Skeletal muscle tissue (tissue), 4 donors: ENCODE data around the gene KRTAP5-9. TPM values are rescaled to one million over a fixed set of nuclear protein-coding genes. Genes with fewer than 3 reads are reported as not detected.

Source experiments
- H3K27ac ChIP-seq: one replicate; pipeline ENCODE4 v1.7.0; 2013; ENCODE audit warnings: mild to moderate bottlenecking, low read depth, low read length, inconsistent platforms
- H3K27me3 ChIP-seq, 3 donors: one replicate each; pipeline ENCODE4 v1.7.0; 2013; ENCODE audit warnings: low read length in 3 of 3; ENCODE audit not compliant: control insufficient read depth in 3 of 3, insufficient read depth in 3 of 3
- H3K36me3 ChIP-seq, 3 donors: one replicate each; pipeline ENCODE4 v1.7.0; 2013; ENCODE audit warnings: low read length in 3 of 3; ENCODE audit not compliant: control insufficient read depth in 3 of 3, insufficient read depth in 3 of 3
- H3K4me1 ChIP-seq, 3 donors: one replicate each; pipeline ENCODE4 v1.7.0; 2013; ENCODE audit warnings: low read length in 3 of 3, mild to moderate bottlenecking in 3 of 3; ENCODE audit not compliant: control insufficient read depth in 3 of 3, insufficient read depth in 3 of 3
- H3K4me3 ChIP-seq, 3 donors: one replicate each; pipeline ENCODE4 v1.7.0; 2013; ENCODE audit warnings: low read length in 3 of 3
- H3K9ac ChIP-seq, 3 donors: one replicate each; pipeline ENCODE4 v1.7.0; 2013; ENCODE audit warnings: low read length in 3 of 3, mild to moderate bottlenecking in 3 of 3, moderate library complexity in 2 of 3, low read depth in 1 of 3
- H3K9me3 ChIP-seq, 3 donors: one replicate each; pipeline ENCODE4 v1.7.0; 2013; ENCODE audit warnings: low read length in 3 of 3; ENCODE audit not compliant: control insufficient read depth in 3 of 3
- total RNA-seq: library from RNA; depleted of rRNA; stranded (reverse); fragments of >200 nt; gene quantifications from one replicate; pipeline ENCODE4 v1.2.3, GENCODE V29; 2014
- donor health status: Osteomylitis.

KRTAP5-9 gene
- total RNA-seq, 1 donor from 2014 or later, result not detected

DNA sequence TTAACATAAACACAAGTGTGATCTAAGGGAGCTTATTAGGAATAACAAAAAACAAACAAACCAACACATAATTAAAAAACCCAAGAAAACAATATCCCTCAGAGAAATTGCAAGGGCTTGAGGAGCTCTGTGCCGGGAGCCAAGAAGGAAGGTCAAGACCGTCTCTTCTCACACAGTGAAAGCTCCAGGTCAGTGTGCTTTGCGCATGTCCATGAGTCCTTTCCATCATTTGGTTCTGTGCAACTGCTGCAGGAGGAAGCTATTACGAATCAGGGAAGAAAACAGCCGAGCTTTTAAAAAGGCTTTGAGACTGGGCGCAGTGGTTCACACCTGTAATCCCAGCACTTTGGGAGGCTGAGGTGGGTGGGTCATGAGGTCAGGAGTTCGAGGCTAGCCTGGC, 5.8 kb upstream of the KRTAP5-9 start:
- H3K9me3 ChIP-seq, result no peaks in the 10 kb centered on the region
- H3K27me3 ChIP-seq, result peaks cover 0 to 5% (median 0%) of the 10 kb centered on the region in 3 donors
- no peak overlapping the region for H3K4me3 ChIP-seq
- no peak overlapping the region for H3K9ac ChIP-seq
- no peaks in the 10 kb centered on the region for H3K36me3 ChIP-seq
- H3K27ac ChIP-seq, result no peak overlapping the region
- no peaks in the 10 kb centered on the region for H3K4me1 ChIP-seq

DNA sequence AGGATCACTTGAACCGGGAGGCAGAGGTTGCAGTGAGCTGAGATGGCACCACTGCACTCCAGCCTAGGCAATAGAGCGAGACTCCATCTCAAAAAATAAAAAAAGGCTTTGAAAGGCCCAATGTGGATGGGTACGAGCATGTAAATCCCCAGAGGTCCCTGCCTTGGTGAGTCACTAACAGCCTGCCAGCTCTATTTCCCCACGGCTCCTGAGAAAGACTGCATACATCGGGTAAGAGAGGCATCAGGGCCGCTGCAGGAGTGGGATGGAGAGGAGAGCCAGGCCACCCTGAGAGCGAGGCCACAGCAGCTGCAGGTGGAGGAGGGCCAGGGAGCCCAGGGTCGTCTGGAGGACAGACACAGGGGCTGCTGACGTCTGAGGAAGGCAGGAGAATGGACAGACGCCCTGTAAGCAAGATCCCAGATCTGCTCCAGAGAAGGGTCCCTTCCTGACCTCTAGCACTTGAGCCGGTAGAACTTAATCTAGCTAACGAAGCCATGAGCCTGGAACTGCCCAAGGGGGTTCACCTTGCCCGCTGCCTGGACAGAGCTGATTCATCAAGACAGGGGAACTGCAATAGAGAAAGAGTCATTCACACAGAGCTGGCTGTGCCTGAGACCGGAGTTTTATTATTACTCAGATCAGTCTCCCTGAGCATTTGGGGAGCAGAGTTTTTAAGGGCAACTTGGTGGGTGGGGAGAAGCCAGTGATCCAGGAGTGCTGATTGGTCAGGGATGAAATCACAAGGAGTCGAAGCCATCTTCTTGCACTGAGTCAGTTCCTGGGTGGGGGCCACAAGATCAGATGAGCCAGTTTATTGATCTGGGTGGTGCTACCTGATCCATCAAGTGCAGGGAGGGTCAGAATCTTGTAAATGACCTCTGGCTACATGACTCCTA, 5.1 kb upstream of the KRTAP5-9 start:
- no peak overlapping the region for H3K27ac ChIP-seq
- no peaks in the 10 kb centered on the region for H3K36me3 ChIP-seq
- H3K4me1 ChIP-seq, result no peaks in the 10 kb centered on the region
- peaks cover 0 to 5% (median 0%) of the 10 kb centered on the region in 3 donors for H3K27me3 ChIP-seq
- no peaks in the 10 kb centered on the region for H3K9me3 ChIP-seq
- no peak overlapping the region for H3K4me3 ChIP-seq
- H3K9ac ChIP-seq, result no peak overlapping the region

DNA sequence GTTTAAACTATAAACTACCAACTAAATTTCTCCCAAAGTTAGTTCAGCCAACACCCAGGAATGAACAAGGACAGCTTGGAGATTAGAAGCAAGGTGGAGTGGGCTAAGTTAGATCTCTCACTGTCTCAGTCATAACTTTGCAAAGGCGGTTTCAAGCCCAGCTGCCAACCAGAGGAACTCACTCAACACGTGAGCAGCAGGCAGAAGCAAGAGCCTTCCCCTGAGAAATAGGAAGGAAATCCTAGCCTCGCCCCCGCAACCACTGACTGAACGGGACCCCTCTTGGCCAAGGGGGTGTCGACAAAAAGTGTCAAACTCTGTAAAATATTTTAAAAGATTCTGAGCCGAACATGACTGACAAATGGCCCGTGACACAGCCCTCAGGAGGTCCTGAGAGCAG, 4.4 kb upstream of the KRTAP5-9 start:
- H3K27ac ChIP-seq, result no peak overlapping the region
- H3K4me3 ChIP-seq, result no peak overlapping the region

DNA sequence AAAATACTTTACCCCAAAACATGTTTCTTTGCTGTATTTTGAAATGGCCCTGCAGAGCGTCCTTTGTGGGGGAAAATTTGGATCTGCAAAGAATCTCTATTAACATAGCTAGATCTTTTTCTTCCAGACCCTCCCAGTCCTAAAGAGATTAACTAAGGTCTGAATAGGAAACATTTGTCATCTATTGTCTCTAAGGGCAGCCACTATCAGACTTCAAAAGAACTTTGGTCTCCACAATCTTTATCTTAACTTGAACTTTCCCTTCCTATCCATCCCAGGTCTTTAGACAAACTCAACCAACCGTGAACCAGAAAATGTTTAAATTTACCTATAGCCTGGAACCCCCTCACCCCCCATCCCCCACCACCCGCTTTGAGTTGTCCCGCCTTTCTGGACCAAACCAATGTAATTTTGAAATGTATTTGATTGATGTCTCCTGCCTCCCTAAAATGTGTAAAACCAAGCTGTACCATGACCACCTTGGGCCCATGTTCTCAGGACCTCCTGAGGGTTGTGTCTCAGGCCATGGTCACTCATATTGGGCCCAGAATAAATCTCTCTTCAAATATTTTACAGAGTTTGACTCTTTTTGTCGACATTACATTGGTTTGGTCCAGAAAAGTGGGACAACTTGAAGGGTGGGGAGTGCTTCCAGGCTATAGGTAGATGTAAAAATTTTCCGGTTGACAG, 3.5 kb upstream of the KRTAP5-9 start:
- Histone ChIP-seq H3K9me3 (no peaks in the 10 kb centered on the region), H3K27me3 (peaks cover 0 to 5% (median 0%) of the 10 kb centered on the region in 3 donors), H3K36me3 (no peaks in the 10 kb centered on the region)

More for the DNA sequence above, 4.4 kb upstream of the KRTAP5-9 start:
- H3K9me3 ChIP-seq, result no peaks in the 10 kb centered on the region
- H3K36me3 ChIP-seq, result no peaks in the 10 kb centered on the region
- no peak overlapping the region for H3K9ac ChIP-seq
- no peaks in the 10 kb centered on the region for H3K4me1 ChIP-seq
- H3K27me3 ChIP-seq, result peaks cover 0 to 5% (median 0%) of the 10 kb centered on the region in 3 donors

DNA sequence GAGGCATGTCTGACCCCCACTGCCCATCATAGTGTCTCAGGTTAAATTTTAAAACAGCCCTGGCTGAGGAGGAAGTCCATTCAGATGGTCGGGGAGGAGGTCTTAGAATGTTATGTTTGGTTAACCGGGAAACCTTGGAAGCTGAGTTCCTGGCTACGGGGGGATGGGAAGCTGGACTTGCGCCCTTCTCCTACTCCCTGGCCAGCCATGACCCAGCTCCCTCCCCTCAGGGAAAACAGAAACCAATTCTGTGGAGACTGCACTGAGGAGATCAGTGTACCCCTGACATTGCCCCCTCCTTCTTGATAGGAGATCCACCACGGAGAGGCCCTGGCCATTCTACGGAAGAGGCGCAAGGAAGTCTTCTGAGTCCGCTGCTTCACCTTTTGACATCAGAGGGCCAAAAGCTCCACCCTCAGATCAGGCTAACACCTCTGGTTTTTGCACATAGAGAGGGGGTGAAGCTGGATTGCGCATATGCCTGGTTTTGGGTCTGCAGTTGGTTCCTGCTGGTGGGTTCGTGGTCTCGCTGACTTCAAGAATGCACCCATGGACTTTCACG, 2.7 kb upstream of the KRTAP5-9 start:
- H3K9me3 ChIP-seq, result no peaks in the 10 kb centered on the region
- no peak overlapping the region for H3K27ac ChIP-seq
- H3K9ac ChIP-seq, result no peak overlapping the region
- no peaks in the 10 kb centered on the region for H3K36me3 ChIP-seq
- H3K4me1 ChIP-seq, result no peaks in the 10 kb centered on the region
- H3K4me3 ChIP-seq, result no peak overlapping the region
- peaks cover 0 to 5% (median 0%) of the 10 kb centered on the region in 3 donors for H3K27me3 ChIP-seq

More for the DNA sequence above, 3.5 kb upstream of the KRTAP5-9 start:
- Histone ChIP-seq H3K4me3 (no peak overlapping the region), H3K4me1 (no peaks in the 10 kb centered on the region), H3K9ac (no peak overlapping the region), H3K27ac (no peak overlapping the region)

DNA sequence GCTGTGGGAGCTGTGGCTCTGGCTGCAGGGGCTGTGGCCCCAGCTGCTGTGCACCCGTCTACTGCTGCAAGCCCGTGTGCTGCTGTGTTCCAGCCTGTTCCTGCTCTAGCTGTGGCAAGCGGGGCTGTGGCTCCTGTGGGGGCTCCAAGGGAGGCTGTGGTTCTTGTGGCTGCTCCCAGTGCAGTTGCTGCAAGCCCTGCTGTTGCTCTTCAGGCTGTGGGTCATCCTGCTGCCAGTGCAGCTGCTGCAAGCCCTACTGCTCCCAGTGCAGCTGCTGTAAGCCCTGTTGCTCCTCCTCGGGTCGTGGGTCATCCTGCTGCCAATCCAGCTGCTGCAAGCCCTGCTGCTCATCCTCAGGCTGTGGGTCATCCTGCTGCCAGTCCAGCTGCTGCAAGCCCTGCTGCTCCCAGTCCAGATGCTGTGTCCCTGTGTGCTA, 514 bp downstream of the KRTAP5-9 start:
- Histone ChIP-seq H3K36me3 (no peaks in the 10 kb centered on the region), H3K9ac (no peak overlapping the region), H3K27me3 (no peaks in the 10 kb centered on the region), H3K4me3 (no peak overlapping the region), H3K27ac (no peak overlapping the region), H3K9me3 (no peaks in the 10 kb centered on the region), H3K4me1 (no peaks in the 10 kb centered on the region)

DNA sequence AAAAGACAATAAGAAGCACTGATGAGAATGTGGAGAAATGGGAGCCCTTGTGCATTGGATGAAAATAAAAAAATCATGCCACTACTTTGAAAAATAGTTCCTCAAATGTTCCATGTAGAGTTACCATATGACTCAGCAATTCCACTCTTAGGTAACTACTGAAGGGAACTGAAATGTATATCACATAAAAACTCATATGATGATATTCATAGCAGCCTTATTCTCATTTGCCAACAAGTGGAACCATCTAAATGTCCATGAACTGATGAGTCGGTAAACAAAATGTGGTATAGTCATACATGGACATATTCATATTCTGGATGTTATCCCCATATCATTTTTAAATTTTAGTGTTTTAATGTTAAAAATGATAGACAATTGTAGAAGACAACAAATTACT, 3.5 kb downstream of the KRTAP5-9 start:
- Histone ChIP-seq H3K36me3 (no peaks in the 10 kb centered on the region), H3K4me3 (no peak overlapping the region), H3K4me1 (no peaks in the 10 kb centered on the region), H3K27ac (no peak overlapping the region), H3K27me3 (no peaks in the 10 kb centered on the region), H3K9ac (no peak overlapping the region), H3K9me3 (no peaks in the 10 kb centered on the region)

DNA sequence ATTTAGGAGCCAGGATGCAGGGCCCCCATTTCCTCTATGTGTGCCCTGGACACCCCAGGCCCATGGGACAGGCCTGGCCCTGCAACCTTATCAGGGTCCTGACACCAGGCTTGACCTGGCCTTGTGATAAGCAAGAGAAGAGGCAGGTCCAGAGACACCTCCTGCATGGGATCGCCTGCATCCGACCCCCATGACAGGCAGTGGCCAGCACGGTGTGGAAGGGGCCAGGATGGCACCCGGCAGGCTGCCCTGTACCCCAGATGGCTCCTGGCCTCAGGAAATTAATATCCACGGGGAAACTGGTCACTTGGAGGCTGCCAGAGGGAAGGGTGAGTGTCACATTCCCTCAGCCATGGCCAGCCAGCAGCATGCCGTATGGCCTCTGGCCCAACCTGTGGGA, 6.8 kb downstream of the KRTAP5-9 start:
- Histone ChIP-seq H3K9me3 (no peaks in the 10 kb centered on the region), H3K9ac (no peak overlapping the region), H3K4me3 (no peak overlapping the region), H3K4me1 (no peaks in the 10 kb centered on the region), H3K27me3 (no peaks in the 10 kb centered on the region), H3K36me3 (no peaks in the 10 kb centered on the region), H3K27ac (no peak overlapping the region)

DNA sequence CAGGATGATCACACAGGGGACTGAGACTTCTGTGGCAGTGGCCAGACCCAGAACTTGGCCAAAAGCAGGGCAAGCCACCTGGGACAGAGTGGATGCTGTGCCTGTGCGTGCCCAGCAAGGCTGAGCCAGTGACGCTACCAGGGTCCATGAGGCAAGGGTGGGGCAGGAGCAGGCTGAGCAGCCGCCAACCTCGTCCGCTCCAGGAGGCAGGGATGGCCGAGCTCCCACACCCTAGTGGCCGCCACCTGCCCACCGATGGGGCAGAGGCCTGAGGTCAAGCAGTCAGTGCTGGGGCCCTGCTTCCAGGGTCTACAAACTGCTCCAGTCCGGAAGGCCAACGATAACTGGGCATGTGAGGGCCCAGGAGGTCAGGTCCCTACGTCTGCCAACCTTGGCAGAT, 7.3 kb downstream of the KRTAP5-9 start:
- Histone ChIP-seq H3K9ac (no peak overlapping the region), H3K9me3 (no peaks in the 10 kb centered on the region), H3K4me3 (no peak overlapping the region), H3K36me3 (no peaks in the 10 kb centered on the region), H3K27ac (no peak overlapping the region), H3K4me1 (no peaks in the 10 kb centered on the region), H3K27me3 (no peaks in the 10 kb centered on the region)

DNA sequence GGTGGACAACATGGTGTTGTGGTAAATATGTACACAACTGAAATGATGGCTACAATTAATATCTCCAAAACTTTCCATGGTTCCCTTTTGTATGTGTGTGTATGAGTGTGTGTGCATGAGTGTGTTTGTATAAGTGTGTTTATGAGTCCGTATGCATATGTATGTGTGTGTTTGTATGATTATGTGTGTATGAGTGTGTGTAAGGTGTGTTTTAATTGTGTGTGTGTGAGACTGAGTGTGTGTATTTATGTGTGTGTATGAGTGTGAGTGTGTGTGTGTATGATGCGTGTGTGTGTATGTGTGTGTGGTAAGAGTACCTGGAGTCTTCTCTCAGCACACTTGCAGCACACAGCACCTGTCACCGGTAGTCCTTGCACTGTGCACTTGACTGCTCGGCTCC, 7.8 kb downstream of the KRTAP5-9 start:
- Histone ChIP-seq H3K27ac (no peak overlapping the region), H3K27me3 (no peaks in the 10 kb centered on the region), H3K4me3 (no peak overlapping the region), H3K9ac (no peak overlapping the region), H3K9me3 (no peaks in the 10 kb centered on the region), H3K36me3 (no peaks in the 10 kb centered on the region), H3K4me1 (no peaks in the 10 kb centered on the region)
